ENCODE results near the gene CASZ1.

GRCh38 chr1:10843697-10844096 lies 47.3 kb upstream of the CASZ1 start:
- no peak for TF ChIP-seq CTCF (IDR thresholded peaks at IDR 0.05)
- TF ChIP-seq POLR2AphosphoS5 (IDR thresholded peaks at IDR 0.05) = no peak
